HepG2 (cell line): ENCODE data around the gene DHX8. TPM values are rescaled to one million over a fixed set of nuclear protein-coding genes. Genes with fewer than 3 reads are reported as not detected.
A peak's percentile ranks its signal among the peaks of the same experiment; 100 is the strongest.

Experiments
- AGO1 ChIP-seq: fragments of 200-400 bp; formaldehyde crosslinking; IDR thresholded peaks from 2 replicates; pipeline ENCODE4 v1.6.1; 2017; ENCODE audit warnings: mild to moderate bottlenecking, low read depth, low read length, moderate library complexity; ENCODE audit not compliant: poor library complexity, severe bottlenecking
- FLYWCH1 ChIP-seq: sonication (generic); formaldehyde crosslinking; IDR thresholded peaks from 2 replicates; pipeline ENCODE4 v1.8.1; 2023; ENCODE audit warnings: mild to moderate bottlenecking, missing genetic modification reagents
- HBP1 ChIP-seq: IDR thresholded peaks from 2 replicates; pipeline ENCODE4 v1.6.1; 2016; ENCODE audit warnings: low read depth, control low read depth
- KLF13 ChIP-seq: sonication (generic); formaldehyde crosslinking; IDR thresholded peaks from 2 replicates; pipeline ENCODE4 v1.4.0; 2020; ENCODE audit warnings: mild to moderate bottlenecking, missing genetic modification reagents
- NAIF1 ChIP-seq: sonication (generic); formaldehyde crosslinking; IDR thresholded peaks from 2 replicates; pipeline ENCODE4 v1.5.0; 2020; ENCODE audit warnings: mild to moderate bottlenecking, missing genetic modification reagents, borderline replicate concordance
- NR2F1 ChIP-seq, 2 experiments: fragments of 450-650 bp in 1 of 2; formaldehyde crosslinking in 1 of 2; IDR thresholded peaks; 2 replicates each; pipeline versions ENCODE4 v1.5.0 to v1.6.1; 2016 to 2020; ENCODE audit warnings: mild to moderate bottlenecking in 1 of 2, missing compliant biosample characterization in 1 of 2, missing genetic modification reagents in 1 of 2, moderate library complexity in 1 of 2
- POGZ ChIP-seq: sonication (generic); formaldehyde crosslinking; IDR thresholded peaks from 2 replicates; pipeline ENCODE4 v1.4.0; 2020; ENCODE audit warnings: mild to moderate bottlenecking, missing genetic modification reagents
- SP140L ChIP-seq: sonication (generic); formaldehyde crosslinking; IDR thresholded peaks from 2 replicates; pipeline ENCODE4 v1.4.0; 2020; ENCODE audit warnings: missing genetic modification reagents, borderline replicate concordance
- TCF7 ChIP-seq: sonication (generic); IDR thresholded peaks from 2 replicates; pipeline ENCODE4 v1.6.1; 2016; ENCODE audit warnings: antibody characterized with exemption, low read depth
- TERF1 ChIP-seq: sonication (generic); formaldehyde crosslinking; IDR thresholded peaks from 2 replicates; pipeline ENCODE4 v1.8.0; 2022; ENCODE audit warnings: mild to moderate bottlenecking, missing genetic modification reagents, moderate library complexity
- ZBED4 ChIP-seq: sonication (generic); formaldehyde crosslinking; IDR thresholded peaks from 2 replicates; pipeline ENCODE4 v1.4.0; 2020; ENCODE audit warnings: missing genetic modification reagents, borderline replicate concordance
- ZNF33A ChIP-seq: sonication (generic); formaldehyde crosslinking; IDR thresholded peaks from 2 replicates; pipeline ENCODE4 v1.5.1; 2020; ENCODE audit warnings: missing genetic modification reagents, mild to moderate bottlenecking, moderate library complexity, borderline replicate concordance
- ZNF572 ChIP-seq: sonication (generic); formaldehyde crosslinking; IDR thresholded peaks from 2 replicates; pipeline ENCODE4 v1.5.1; 2020; ENCODE audit warnings: mild to moderate bottlenecking, missing genetic modification reagents
- polyA plus RNA-seq, 8 experiments: library from polyadenylated mRNA; depleted of rRNA in 3 of 8; stranded (reverse) in 7 of 8; unstranded in 1 of 8; fragments of >200 nt; fragmentation: Illumina TruSeq in 4 of 8; extraction: Trizol in 4 of 8; gene quantifications; 2 replicates each; pipeline versions ENCODE4 v1.2.1 to v1.2.3, GENCODE V29; 2011 to 2016; ENCODE audit warnings: low read depth in 4 of 8, missing spikeins in 1 of 8, mixed read lengths in 1 of 8; ENCODE audit not compliant: insufficient read depth in 1 of 8
- total RNA-seq, 5 experiments: library from RNA; depleted of rRNA; stranded (reverse); fragments of >200 nt; fragmentation: Illumina TruSeq; extraction: Trizol; gene quantifications; 2 replicates each; pipeline ENCODE4 v1.2.3, GENCODE V29; 2016; ENCODE audit warnings: low read depth in 1 of 5
- TF ChIP-seq, protein P1 (sequence below): sonication (generic); formaldehyde crosslinking; IDR thresholded peaks from 2 replicates; pipeline ENCODE4 v1.4.0; 2020; ENCODE audit warnings: mild to moderate bottlenecking, missing genetic modification reagents
- TF ChIP-seq, protein P2 (sequence below), 2 experiments: fragments of 450-650 bp in 1 of 2; sonication (generic) in 1 of 2; formaldehyde crosslinking; IDR thresholded peaks; 2 replicates each; pipeline versions ENCODE4 v1.5.0 to v1.8.0; 2020 to 2022; ENCODE audit warnings: mild to moderate bottlenecking in 1 of 2, missing genetic modification reagents in 1 of 2
- TF ChIP-seq, protein P3 (sequence below): sonication (generic); formaldehyde crosslinking; IDR thresholded peaks from 2 replicates; pipeline ENCODE4 v1.5.1; 2020; ENCODE audit warnings: mild to moderate bottlenecking, moderate library complexity, missing genetic modification reagents

The DHX8 gene
- total and polyA plus RNA-seq, 2 of the 13 experiments (the other 11 are each of a cell fraction or from before 2014, with no cell fraction given): 24.8 to 48.9 TPM

DNA sequence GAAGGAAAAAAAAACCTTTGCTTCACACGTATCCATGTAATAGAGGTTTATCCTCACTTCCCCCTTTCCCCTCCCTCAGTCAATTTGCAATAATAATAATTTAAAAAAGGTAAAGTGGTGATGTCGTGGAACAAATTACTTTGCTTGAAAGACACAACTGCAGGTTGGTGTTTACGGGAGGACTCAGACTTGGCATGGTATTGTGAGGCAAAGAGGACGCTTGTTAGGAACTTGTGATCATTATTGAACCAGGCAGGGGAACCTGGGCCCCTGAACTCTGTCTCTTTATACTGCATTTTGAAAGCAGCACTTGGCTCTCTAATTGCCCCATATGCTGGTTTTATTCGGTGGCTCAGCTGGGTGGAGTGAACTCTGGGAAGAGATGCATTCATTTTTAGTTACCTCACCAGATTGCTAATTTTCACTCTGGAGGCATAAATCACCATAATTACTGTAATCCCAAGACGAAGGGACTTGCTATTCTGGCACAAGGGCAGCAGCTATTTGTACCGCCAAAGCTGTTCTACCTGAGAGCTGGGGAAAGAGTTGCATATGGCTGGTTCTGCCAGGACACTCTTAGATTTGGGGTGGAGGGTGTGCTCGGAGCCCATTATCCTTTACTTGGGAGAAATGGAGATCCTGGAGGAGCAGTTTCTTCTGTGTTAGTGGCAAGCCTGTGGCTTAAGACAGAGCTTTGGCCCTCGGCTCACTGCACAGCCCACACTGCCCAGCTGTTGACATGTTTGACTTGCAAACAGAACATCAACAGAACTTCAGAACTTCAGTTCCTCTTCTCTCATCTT, 5.7 kb upstream of the DHX8 start (continued):
- TF ChIP-seq TERF1 (CRISPR knock-in tag): no peak
- 0 out of 2 replicates have a peak, but pooled peaks have one; percentile 32 for TF ChIP-seq HBP1
- TF ChIP-seq, protein P1, sequence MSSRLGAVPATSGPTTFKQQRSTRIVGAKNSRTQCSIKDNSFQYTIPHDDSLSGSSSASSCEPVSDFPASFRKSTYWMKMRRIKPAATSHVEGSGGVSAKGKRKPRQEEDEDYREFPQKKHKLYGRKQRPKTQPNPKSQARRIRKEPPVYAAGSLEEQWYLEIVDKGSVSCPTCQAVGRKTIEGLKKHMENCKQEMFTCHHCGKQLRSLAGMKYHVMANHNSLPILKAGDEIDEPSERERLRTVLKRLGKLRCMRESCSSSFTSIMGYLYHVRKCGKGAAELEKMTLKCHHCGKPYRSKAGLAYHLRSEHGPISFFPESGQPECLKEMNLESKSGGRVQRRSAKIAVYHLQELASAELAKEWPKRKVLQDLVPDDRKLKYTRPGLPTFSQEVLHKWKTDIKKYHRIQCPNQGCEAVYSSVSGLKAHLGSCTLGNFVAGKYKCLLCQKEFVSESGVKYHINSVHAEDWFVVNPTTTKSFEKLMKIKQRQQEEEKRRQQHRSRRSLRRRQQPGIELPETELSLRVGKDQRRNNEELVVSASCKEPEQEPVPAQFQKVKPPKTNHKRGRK (CRISPR knock-in tag): no peak
- TF ChIP-seq ZNF33A (CRISPR knock-in tag): no peak
- no peak for TF ChIP-seq AGO1
- TF ChIP-seq TCF7: peak; percentile 56; the same call in 1 of the 2 replicates
- 0 out of 2 replicates have a peak, but pooled peaks have one; percentile 43 for TF ChIP-seq NAIF1 (CRISPR knock-in tag)
- peak; percentile 53; the same call in 1 of the 2 replicates for TF ChIP-seq ZNF572 (CRISPR knock-in tag)
- 0 out of 2 replicates have a peak, but pooled peaks have one; percentile 23 for TF ChIP-seq POGZ
- TF ChIP-seq, protein P2, sequence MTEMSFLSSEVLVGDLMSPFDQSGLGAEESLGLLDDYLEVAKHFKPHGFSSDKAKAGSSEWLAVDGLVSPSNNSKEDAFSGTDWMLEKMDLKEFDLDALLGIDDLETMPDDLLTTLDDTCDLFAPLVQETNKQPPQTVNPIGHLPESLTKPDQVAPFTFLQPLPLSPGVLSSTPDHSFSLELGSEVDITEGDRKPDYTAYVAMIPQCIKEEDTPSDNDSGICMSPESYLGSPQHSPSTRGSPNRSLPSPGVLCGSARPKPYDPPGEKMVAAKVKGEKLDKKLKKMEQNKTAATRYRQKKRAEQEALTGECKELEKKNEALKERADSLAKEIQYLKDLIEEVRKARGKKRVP (CRISPR knock-in tag; IDR thresholded peaks at IDR 0.05): no peak
- no peak for TF ChIP-seq FLYWCH1 (CRISPR knock-in tag)
- TF ChIP-seq, protein P3, sequence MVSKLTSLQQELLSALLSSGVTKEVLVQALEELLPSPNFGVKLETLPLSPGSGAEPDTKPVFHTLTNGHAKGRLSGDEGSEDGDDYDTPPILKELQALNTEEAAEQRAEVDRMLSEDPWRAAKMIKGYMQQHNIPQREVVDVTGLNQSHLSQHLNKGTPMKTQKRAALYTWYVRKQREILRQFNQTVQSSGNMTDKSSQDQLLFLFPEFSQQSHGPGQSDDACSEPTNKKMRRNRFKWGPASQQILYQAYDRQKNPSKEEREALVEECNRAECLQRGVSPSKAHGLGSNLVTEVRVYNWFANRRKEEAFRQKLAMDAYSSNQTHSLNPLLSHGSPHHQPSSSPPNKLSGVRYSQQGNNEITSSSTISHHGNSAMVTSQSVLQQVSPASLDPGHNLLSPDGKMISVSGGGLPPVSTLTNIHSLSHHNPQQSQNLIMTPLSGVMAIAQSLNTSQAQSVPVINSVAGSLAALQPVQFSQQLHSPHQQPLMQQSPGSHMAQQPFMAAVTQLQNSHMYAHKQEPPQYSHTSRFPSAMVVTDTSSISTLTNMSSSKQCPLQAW: peak; percentile 65; the same call in 1 of the 2 replicates
- TF ChIP-seq ZBED4 (CRISPR knock-in tag): no peak
- TF ChIP-seq SP140L (CRISPR knock-in tag): no peak
- TF ChIP-seq NR2F1 (CRISPR knock-in tag; IDR thresholded peaks at IDR 0.05): peak; percentile 13 to 33; a peak in 1 of 4 replicates
- TF ChIP-seq KLF13: no peak
